HepG2 (cell line): ENCODE measurements around the gene ZNF691. TPM values are rescaled to one million over a fixed set of nuclear protein-coding genes. Genes with fewer than 3 reads are reported as not detected.

Experiments used
- ATAC-seq: fragments of 200-7000 bp; cut with Tn5 transposase; 3 replicates; pipeline ENCODE4 v1.9.1; 2020; ENCODE audit warnings: mild to moderate bottlenecking, moderate library complexity
- BruUV-seq: library from RNA; stranded (reverse); fragments of 400-500 nt; replicated peaks from 2 replicates; lab custom pipeline; 2021; lab: Mats Ljungman, UMichigan
- CTCF ChIA-PET: fragments of 300-600 bp; formaldehyde crosslinking; extraction: SDS; loops from one replicate; lab custom pipeline; 2021; ENCODE audit warnings: low total read pairs, inconsistent platforms, low intra/inter-chr PET ratio; lab: Yijun Ruan, JAX
- POLR2A ChIA-PET: fragments of 350-600 bp; sonication (Branson Sonifier 250); formaldehyde crosslinking; loops from one replicate; lab custom pipeline; 2020; ENCODE audit warnings: antibody characterized with exemption, inconsistent platforms; lab: Yijun Ruan, JAX
- DNase-seq: peaks from one replicate; pipeline ENCODE4 v3.0.0-alpha.2; 2015; ENCODE audit warnings: low spot score
- FAIRE-seq: peaks from 3 replicates; lab custom pipeline; 2011; peaks lifted over from hg19 to GRCh38; lab: Jason Lieb, UNC
- H2AFZ ChIP-seq: one replicate; pipeline ENCODE4 v1.6.1; 2011; ENCODE audit warnings: low read length, inconsistent platforms
- H3K27ac ChIP-seq: fragments of 300-600 bp; 3 replicates; pipeline ENCODE4 v1.8.0; 2011; ENCODE audit warnings: mixed run types, mild to moderate bottlenecking, mixed read lengths, low read length, inconsistent platforms; ENCODE audit not compliant: insufficient read depth; ENCODE audit errors: extremely low read length
- H3K27me3 ChIP-seq, 2 experiments: fragments of 200-600 bp in 1 of 2; 2 replicates in 1 of 2; 3 replicates in 1 of 2; pipeline versions ENCODE4 v1.6.0 to v1.8.0; 2011; ENCODE audit warnings: low read length in 2 of 2, mild to moderate bottlenecking in 2 of 2, moderate library complexity in 2 of 2, inconsistent platforms in 1 of 2; ENCODE audit not compliant: insufficient read depth in 2 of 2, control insufficient read depth in 1 of 2
- H3K36me3 ChIP-seq, 2 experiments: fragments of 200-600 bp in 1 of 2; replicated peaks in 1 of 2; 2 replicates in 1 of 2; 3 replicates in 1 of 2; pipeline versions ENCODE4 v1.5.1 to v1.8.0; 2011; ENCODE audit warnings: low read length in 2 of 2, inconsistent platforms in 1 of 2; ENCODE audit not compliant: insufficient read depth in 2 of 2, control insufficient read depth in 1 of 2
- H3K4me1 ChIP-seq: 2 replicates; pipeline ENCODE4 v1.5.1; 2012; ENCODE audit warnings: low read length, inconsistent platforms; ENCODE audit not compliant: insufficient read depth
- H3K4me2 ChIP-seq: 2 replicates; pipeline ENCODE4 v1.6.0; 2011; ENCODE audit warnings: low read depth, low read length, inconsistent platforms
- H3K4me3 ChIP-seq, 3 experiments: fragments of 200-600 bp in 1 of 3; sonication (generic), shearing (Covaris generic) in 1 of 3; replicated peaks in 1 of 3; 2 replicates each; pipeline ENCODE4 v1.5.1; 2011 to 2016; ENCODE audit warnings: low read length in 3 of 3, inconsistent platforms in 2 of 3, low read depth in 2 of 3, mild to moderate bottlenecking in 2 of 3, control low read depth in 1 of 3, mixed read lengths in 1 of 3; ENCODE audit not compliant: insufficient read depth in 1 of 3
- H3K79me2 ChIP-seq: one replicate; pipeline ENCODE4 v1.6.1; 2011; ENCODE audit warnings: low read length, inconsistent platforms; ENCODE audit not compliant: insufficient read depth
- H3K9ac ChIP-seq: 2 replicates; pipeline ENCODE4 v1.6.0; 2011; ENCODE audit warnings: mild to moderate bottlenecking, low read depth, low read length, inconsistent platforms; ENCODE audit not compliant: insufficient read depth
- H3K9me3 ChIP-seq: 2 replicates; pipeline ENCODE4 v1.5.1; 2012; ENCODE audit warnings: mild to moderate bottlenecking, low read length
- H4K20me1 ChIP-seq: 2 replicates; pipeline ENCODE4 v1.6.0; 2011; ENCODE audit warnings: inconsistent platforms, mild to moderate bottlenecking, low read length, moderate library complexity; ENCODE audit not compliant: insufficient read depth
- MAFF ChIP-seq: IDR thresholded peaks from 2 replicates; pipeline ENCODE4 v1.6.1; 2011; ENCODE audit warnings: low read depth, low read length, improper control_type of control experiment
- MAFK ChIP-seq, 2 experiments: IDR thresholded peaks in 1 of 2; conservative IDR thresholded peaks in 1 of 2; 2 replicates each; pipeline ENCODE4 v1.6.1; 2011; ENCODE audit warnings: improper control_type of control experiment in 2 of 2, low read length in 2 of 2
- YEATS4 ChIP-seq: sonication (generic); formaldehyde crosslinking; IDR thresholded peaks from 2 replicates; pipeline ENCODE4 v1.4.0; 2020; ENCODE audit warnings: missing genetic modification reagents, borderline replicate concordance
- ZFYVE20 ChIP-seq: sonication (generic); formaldehyde crosslinking; IDR thresholded peaks from 2 replicates; pipeline ENCODE4 v1.8.0; 2023; ENCODE audit warnings: low read depth, mild to moderate bottlenecking, moderate library complexity, missing genetic modification reagents, borderline replicate concordance
- ZNF333 ChIP-seq: sonication (generic); formaldehyde crosslinking; IDR thresholded peaks from 2 replicates; pipeline ENCODE4 v1.4.0; 2020; ENCODE audit warnings: mild to moderate bottlenecking, missing genetic modification reagents, borderline replicate concordance
- ZNF496 ChIP-seq: sonication (generic); formaldehyde crosslinking; IDR thresholded peaks from 2 replicates; pipeline ENCODE4 v1.8.1; 2023; ENCODE audit warnings: mild to moderate bottlenecking, moderate library complexity, missing genetic modification reagents; ENCODE audit not compliant: insufficient replicate concordance
- WGBS: methylation state at CpG from one replicate; pipeline ENCODE4 v1.1.6; 2017; ENCODE audit warnings: low lambda C conversion rate; 5-methylcytosine and 5-hydroxymethylcytosine counted together
- in situ Hi-C: cut with HindIII; loops from 2 replicates; pipeline ENCODE4 v1.10.0; 2017; ENCODE audit warnings: low pct_unique_long_range_greater_than_20kb; ENCODE audit not compliant: extremely low pct_ligation_motif_present
- intact Hi-C: fragments of 100-400 bp; cut with micrococcal nuclease; formaldehyde crosslinking; loops from one replicate; pipeline ENCODE4 v1.10.0; 2022; ENCODE audit not compliant: unreplicated experiment
- polyA plus RNA-seq, 8 experiments: library from polyadenylated mRNA; depleted of rRNA in 3 of 8; stranded (reverse) in 7 of 8; unstranded in 1 of 8; fragments of >200 nt; fragmentation: Illumina TruSeq in 4 of 8; extraction: Trizol in 4 of 8; gene quantifications; 2 replicates each; pipeline versions ENCODE4 v1.2.1 to v1.2.3, GENCODE V29; 2011 to 2016; ENCODE audit warnings: low read depth in 4 of 8, missing spikeins in 1 of 8, mixed read lengths in 1 of 8; ENCODE audit not compliant: insufficient read depth in 1 of 8
- total RNA-seq, 5 experiments: library from RNA; depleted of rRNA; stranded (reverse); fragments of >200 nt; fragmentation: Illumina TruSeq; extraction: Trizol; gene quantifications; 2 replicates each; pipeline ENCODE4 v1.2.3, GENCODE V29; 2016; ENCODE audit warnings: low read depth in 1 of 5

Gene ZNF691
- total and polyA plus RNA-seq, 2 of the 13 experiments (the other 11 are each of a cell fraction or from before 2014, with no cell fraction given): 7.6 to 7.8 TPM

DNA sequence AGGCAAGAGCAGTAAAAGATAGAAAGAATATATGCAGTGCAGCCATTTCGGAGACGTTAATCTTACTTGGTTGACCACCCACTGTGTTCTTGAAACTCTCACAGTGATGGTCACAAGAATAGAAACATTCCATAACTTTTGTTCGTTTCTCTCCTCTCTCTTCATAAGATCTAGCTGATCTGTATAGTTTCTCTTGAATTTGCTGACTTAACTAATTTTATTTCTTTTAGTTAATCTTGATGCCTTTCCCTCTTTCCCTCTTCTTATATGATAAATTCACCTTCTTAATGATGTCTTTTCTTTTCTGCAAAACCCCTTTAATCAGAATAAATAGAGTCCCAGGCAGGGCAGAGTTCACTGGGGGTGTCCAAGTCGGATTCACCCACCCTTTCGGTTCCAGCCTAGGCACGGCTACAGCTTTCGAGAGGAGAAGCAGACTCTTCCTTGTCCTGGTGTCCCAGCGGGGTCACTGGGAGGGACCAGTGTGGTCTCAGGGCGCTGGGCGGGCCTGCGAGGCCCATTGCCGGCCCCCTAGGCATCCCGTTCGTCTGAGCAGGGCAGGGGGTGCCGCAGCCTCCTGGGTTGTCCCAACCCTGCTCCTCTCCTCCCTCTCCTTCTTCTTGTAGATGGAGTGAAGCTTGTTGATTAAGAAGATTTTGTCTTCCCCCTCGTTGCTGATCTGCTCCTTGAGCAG lies 39.8 kb downstream of the ZNF691 start:
- no peak overlapping the region for H3K27ac ChIP-seq
- H3K4me2 ChIP-seq: no peak overlapping the region
- H3K9ac ChIP-seq: no peak overlapping the region
- TF ChIP-seq ZNF333 (no peak), MAFK (conservative IDR thresholded peaks at IDR 0.05 in 1 of 2, IDR thresholded peaks at IDR 0.05 in 1 of 2; ENCODE audit: low read length in 2 of 2) (peak; percentile 91 to 94), MAFF (peak; percentile 92)
- TF ChIP-seq, all 625 proteins: peak for 2
- H3K4me3 ChIP-seq: no peak overlapping the region
- POLR2A ChIA-PET: no interaction called here
- no peak for DNase-seq
- WGBS: 40% methylated on average over 11 of the region's 16 CpGs
- CTCF ChIA-PET: no interaction called here
- no peaks in the 10 kb centered on the region for H3K36me3 ChIP-seq
- peaks cover 5 to 14% of the 10 kb centered on the region in 2 experiments; a peak in 4 of 5 replicates for H3K27me3 ChIP-seq
- in situ Hi-C loops (no loop called here), intact Hi-C loops (no loop called here)
- no peaks in the 10 kb centered on the region for H3K4me1 ChIP-seq
- no peak overlapping the region for H2AFZ ChIP-seq
- FAIRE-seq: no peak
- no peaks in the 10 kb centered on the region for H3K79me2 ChIP-seq
- ATAC-seq: no peak
- H3K9me3 ChIP-seq: no peaks in the 10 kb centered on the region
- H4K20me1 ChIP-seq: no peaks in the 10 kb centered on the region
- BruUV-seq: no TSS peak

DNA sequence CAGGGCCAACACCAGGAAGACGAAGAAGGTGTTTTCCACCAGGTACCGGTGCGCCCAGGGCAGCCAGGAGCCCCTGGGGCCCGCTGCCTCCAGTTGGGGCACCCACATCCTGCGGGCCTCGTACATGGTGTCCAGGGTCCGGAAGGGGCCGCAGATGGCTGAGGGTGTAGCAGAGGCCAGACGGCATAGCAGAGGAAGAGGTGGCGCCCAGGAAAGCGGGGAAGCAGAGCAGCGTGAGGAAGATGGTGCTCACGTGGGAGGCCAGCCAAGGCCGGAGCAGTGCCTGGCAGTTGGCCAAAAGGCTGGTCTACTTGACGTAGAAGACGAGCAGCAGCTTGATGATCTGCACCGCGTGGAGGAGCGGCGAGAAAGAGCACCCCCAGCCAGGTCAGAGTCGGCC lies 40.4 kb downstream of the ZNF691 start:
- WGBS: 73% methylated on average over 16 of the region's 21 CpGs
- Histone ChIP-seq H2AFZ (no peak overlapping the region), H3K27ac (no peak overlapping the region), H3K79me2 (no peaks in the 10 kb centered on the region), H3K4me2 (no peak overlapping the region), H3K9me3 (no peaks in the 10 kb centered on the region), H3K36me3 (no peaks in the 10 kb centered on the region)
- CTCF ChIA-PET: no interaction called here
- intact Hi-C loops: no loop called here
- FAIRE-seq (no peak), DNase-seq (no peak), ATAC-seq (no peak)
- no peak for TF ChIP-seq ZFYVE20
- no peak for TF ChIP-seq ZNF496
- no peak for TF ChIP-seq YEATS4 (CRISPR knock-in tag)
- TF ChIP-seq, all 625 proteins: peak for 0
- Histone ChIP-seq H3K4me3 (no peak overlapping the region), H3K4me1 (no peaks in the 10 kb centered on the region), H3K9ac (no peak overlapping the region), H3K27me3 (peaks cover 5 to 14% of the 10 kb centered on the region in 2 experiments; a peak in 4 of 5 replicates), H4K20me1 (no peaks in the 10 kb centered on the region)
- POLR2A ChIA-PET: no interaction called here
- BruUV-seq: no TSS peak
- in situ Hi-C loops: no loop called here
